Endothelial cell of umbilical vein (primary cell): Measurements from ENCODE around the gene NKAIN4.

Experiments used
- CTCF ChIP-seq, 2 donors: IDR thresholded peaks; 1 replicate in 1 of 2; 2 replicates in 1 of 2; pipeline ENCODE4 v1.5.1; 2011; ENCODE audit warnings: low read length in 2 of 2, mild to moderate bottlenecking in 2 of 2, moderate library complexity in 2 of 2, control low read depth in 1 of 2, inconsistent platforms in 1 of 2, low read depth in 1 of 2; ENCODE audit not compliant: insufficient read depth in 1 of 2; ENCODE audit errors: extremely low read depth in 1 of 2
- FOS ChIP-seq: IDR thresholded peaks from 2 replicates; pipeline ENCODE4 v1.6.1; 2011; ENCODE audit warnings: mild to moderate bottlenecking, low read length, moderate library complexity, borderline replicate concordance; ENCODE audit not compliant: insufficient read depth
- JUN ChIP-seq: IDR thresholded peaks from 2 replicates; pipeline ENCODE4 v1.6.1; 2011; ENCODE audit warnings: borderline replicate concordance, low read depth; ENCODE audit not compliant: insufficient read length, insufficient read depth
- POLR2A ChIP-seq: IDR thresholded peaks from 2 replicates; pipeline ENCODE4 v1.6.1; 2012; ENCODE audit warnings: low read depth, mild to moderate bottlenecking, control low read depth, low read length
- POLR2AphosphoS5 ChIP-seq: IDR thresholded peaks from 2 replicates; pipeline ENCODE4 v1.6.1; 2012; ENCODE audit warnings: low read depth, mild to moderate bottlenecking, control low read depth, low read length, moderate library complexity; ENCODE audit not compliant: insufficient read depth

- no peak for TF ChIP-seq CTCF (IDR thresholded peaks at IDR 0.05; ENCODE audit: extremely low read depth in 1 of 2, insufficient read depth in 1 of 2, low read depth in 1 of 2, low read length in 2 of 2)
- no peak for TF ChIP-seq POLR2AphosphoS5
- no peak for TF ChIP-seq FOS
- TF ChIP-seq POLR2A: no peak
- TF ChIP-seq JUN: no peak
Observed at GRCh38 chr20:63286781-63287696, 32.8 kb upstream of the NKAIN4 start.
